HEK293 (cell line): Measurements from ENCODE around the gene FRYL.

Experiments used
- ZNF138 ChIP-seq: fragments of 450-650 bp; formaldehyde crosslinking; IDR thresholded peaks from 2 replicates; pipeline ENCODE4 v1.5.1; 2016; ENCODE audit warnings: missing biosample characterization, missing genetic modification characterization, borderline replicate concordance
- ZNF155 ChIP-seq: fragments of 450-650 bp; formaldehyde crosslinking; IDR thresholded peaks from 2 replicates; pipeline ENCODE4 v1.5.1; 2016; ENCODE audit warnings: missing biosample characterization, missing genetic modification characterization
- ZNF530 ChIP-seq: fragments of 450-650 bp; formaldehyde crosslinking; IDR thresholded peaks from 2 replicates; pipeline ENCODE4 v1.5.1; 2016; ENCODE audit warnings: low read depth, missing biosample characterization, missing genetic modification characterization
- ZNF629 ChIP-seq: fragments of 450-650 bp; formaldehyde crosslinking; IDR thresholded peaks from 2 replicates; pipeline ENCODE4 v1.5.1; 2017; ENCODE audit warnings: missing biosample characterization, missing genetic modification characterization
- TF ChIP-seq, protein P1 (sequence below): fragments of 450-650 bp; formaldehyde crosslinking; IDR thresholded peaks from 2 replicates; pipeline ENCODE4 v1.5.1; 2016; ENCODE audit warnings: missing biosample characterization, missing genetic modification characterization
- TF ChIP-seq, protein P2 (sequence below): fragments of 450-650 bp; formaldehyde crosslinking; IDR thresholded peaks from 2 replicates; pipeline ENCODE4 v1.5.1; 2016; ENCODE audit warnings: missing biosample characterization, missing genetic modification characterization, low read depth
- TF ChIP-seq, protein P3 (sequence below): fragments of 450-650 bp; formaldehyde crosslinking; IDR thresholded peaks from 2 replicates; pipeline ENCODE4 v1.5.1; 2016; ENCODE audit warnings: missing biosample characterization, missing genetic modification characterization

DNA sequence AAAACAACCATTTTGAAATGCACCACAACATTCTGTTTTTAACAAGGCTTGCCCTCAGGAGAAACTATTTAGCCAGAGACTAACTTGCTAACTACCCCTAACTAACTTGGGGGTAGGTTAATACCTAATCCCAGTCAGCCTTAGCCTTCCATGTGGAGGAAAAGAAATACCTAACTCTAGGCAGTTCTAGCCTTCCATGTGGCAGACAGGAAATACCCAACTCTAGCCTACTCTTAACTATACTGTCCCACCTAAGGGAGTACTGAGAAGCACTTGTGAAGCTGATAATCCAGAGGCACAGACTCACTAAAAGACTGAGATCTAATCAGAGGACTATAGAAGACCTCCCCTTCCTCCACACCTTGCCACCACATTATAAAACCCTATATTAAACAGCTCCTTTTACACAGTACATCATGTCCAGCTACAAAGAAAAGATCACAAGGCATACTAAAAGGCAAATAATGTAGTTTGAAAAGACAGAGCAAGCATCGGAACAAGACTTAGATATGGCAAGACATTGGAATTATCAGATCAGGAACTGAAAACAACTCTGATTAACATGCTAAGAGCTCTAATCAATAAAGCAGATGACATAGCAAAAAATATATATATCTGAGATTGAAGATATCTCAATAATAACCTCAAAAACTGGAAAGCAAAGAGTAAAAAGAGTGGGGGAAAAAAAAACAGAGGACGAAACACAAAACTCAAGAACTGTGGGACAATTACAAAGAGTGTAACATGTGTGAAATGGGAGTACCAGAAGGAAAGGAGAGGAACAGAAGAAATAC, 52.2 kb downstream of the FRYL start:
- no peak for TF ChIP-seq ZNF530 (tag by site-specific recombination)
- TF ChIP-seq, protein P1, sequence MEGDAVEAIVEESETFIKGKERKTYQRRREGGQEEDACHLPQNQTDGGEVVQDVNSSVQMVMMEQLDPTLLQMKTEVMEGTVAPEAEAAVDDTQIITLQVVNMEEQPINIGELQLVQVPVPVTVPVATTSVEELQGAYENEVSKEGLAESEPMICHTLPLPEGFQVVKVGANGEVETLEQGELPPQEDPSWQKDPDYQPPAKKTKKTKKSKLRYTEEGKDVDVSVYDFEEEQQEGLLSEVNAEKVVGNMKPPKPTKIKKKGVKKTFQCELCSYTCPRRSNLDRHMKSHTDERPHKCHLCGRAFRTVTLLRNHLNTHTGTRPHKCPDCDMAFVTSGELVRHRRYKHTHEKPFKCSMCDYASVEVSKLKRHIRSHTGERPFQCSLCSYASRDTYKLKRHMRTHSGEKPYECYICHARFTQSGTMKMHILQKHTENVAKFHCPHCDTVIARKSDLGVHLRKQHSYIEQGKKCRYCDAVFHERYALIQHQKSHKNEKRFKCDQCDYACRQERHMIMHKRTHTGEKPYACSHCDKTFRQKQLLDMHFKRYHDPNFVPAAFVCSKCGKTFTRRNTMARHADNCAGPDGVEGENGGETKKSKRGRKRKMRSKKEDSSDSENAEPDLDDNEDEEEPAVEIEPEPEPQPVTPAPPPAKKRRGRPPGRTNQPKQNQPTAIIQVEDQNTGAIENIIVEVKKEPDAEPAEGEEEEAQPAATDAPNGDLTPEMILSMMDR (tag by site-specific recombination) = no peak
- no peak for TF ChIP-seq ZNF629 (tag by site-specific recombination)
- no peak for TF ChIP-seq ZNF138
- no peak for TF ChIP-seq ZNF155 (tag by site-specific recombination)
- TF ChIP-seq, protein P2, sequence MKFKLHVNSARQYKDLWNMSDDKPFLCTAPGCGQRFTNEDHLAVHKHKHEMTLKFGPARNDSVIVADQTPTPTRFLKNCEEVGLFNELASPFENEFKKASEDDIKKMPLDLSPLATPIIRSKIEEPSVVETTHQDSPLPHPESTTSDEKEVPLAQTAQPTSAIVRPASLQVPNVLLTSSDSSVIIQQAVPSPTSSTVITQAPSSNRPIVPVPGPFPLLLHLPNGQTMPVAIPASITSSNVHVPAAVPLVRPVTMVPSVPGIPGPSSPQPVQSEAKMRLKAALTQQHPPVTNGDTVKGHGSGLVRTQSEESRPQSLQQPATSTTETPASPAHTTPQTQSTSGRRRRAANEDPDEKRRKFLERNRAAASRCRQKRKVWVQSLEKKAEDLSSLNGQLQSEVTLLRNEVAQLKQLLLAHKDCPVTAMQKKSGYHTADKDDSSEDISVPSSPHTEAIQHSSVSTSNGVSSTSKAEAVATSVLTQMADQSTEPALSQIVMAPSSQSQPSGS (tag by site-specific recombination) = no peak
- TF ChIP-seq, protein P3, sequence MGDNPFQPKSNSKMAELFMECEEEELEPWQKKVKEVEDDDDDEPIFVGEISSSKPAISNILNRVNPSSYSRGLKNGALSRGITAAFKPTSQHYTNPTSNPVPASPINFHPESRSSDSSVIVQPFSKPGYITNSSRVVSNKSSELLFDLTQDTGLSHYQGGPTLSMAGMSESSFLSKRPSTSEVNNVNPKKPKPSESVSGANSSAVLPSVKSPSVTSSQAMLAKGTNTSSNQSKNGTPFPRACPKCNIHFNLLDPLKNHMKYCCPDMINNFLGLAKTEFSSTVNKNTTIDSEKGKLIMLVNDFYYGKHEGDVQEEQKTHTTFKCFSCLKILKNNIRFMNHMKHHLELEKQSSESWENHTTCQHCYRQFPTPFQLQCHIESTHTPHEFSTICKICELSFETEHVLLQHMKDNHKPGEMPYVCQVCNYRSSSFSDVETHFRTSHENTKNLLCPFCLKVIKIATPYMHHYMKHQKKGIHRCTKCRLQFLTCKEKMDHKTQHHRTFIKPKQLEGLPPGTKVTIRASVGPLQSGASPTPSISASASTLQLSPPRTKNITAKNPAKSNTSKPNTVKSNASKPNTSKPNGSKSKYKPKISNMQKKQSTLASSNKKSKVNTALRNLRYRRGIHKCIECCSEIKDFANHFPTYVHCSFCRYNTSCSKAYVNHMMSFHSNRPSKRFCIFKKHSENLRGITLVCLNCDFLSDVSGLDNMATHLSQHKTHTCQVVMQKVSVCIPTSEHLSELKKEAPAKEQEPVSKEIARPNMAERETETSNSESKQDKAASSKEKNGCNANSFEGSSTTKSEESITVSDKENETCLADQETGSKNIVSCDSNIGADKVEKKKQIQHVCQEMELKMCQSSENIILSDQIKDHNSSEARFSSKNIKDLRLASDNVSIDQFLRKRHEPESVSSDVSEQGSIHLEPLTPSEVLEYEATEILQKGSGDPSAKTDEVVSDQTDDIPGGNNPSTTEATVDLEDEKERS (tag by site-specific recombination) = no peak
